Glomerular endothelial cell (primary cell): Measurements from ENCODE around the gene PNMA1. TPM values are rescaled to one million over a fixed set of nuclear protein-coding genes. Genes with fewer than 3 reads are reported as not detected.

ENCODE experiments used
- DNase-seq: peaks from one replicate; pipeline ENCODE4 v3.0.0-alpha.2; 2011; ENCODE audit warnings: low read depth, low spot score; ENCODE audit errors: extremely low read depth
- total RNA-seq: library from RNA; depleted of rRNA; stranded (reverse); fragments of >200 nt; gene quantifications from 2 replicates; pipeline ENCODE4 v1.2.3, GENCODE V29; 2015

Gene PNMA1
- total RNA-seq: 38.5 and 44.9 TPM in 2 replicates

- no peak for DNase-seq
Observed at GRCh38 chr14:73713803-73714655, at the start of gene PNMA1. PNMA1 (minus strand) TSS chr14:73714384; CDS start chr14:73713639, 745 bp downstream.

GRCh38 chr14:73763396-73763795 lies 49.2 kb upstream of the PNMA1 start:
- no peak for DNase-seq

GRCh38 chr14:73762375-73762822 lies 48.2 kb upstream of the PNMA1 start:
- DNase-seq: no peak

GRCh38 chr14:73761618-73762355 lies 47.6 kb upstream of the PNMA1 start:
- no peak for DNase-seq

GRCh38 chr14:73760598-73761586 lies 46.7 kb upstream of the PNMA1 start:
- DNase-seq: no peak

- DNase-seq: no peak
Observed at GRCh38 chr14:73759714-73760597, 45.8 kb upstream of the PNMA1 start.

GRCh38 chr14:73759183-73759713 lies 45.1 kb upstream of the PNMA1 start:
- DNase-seq: no peak

GRCh38 chr14:73758392-73759182 lies 44.4 kb upstream of the PNMA1 start:
- no peak for DNase-seq

- no peak for DNase-seq
Observed at GRCh38 chr14:73757876-73758391, 43.8 kb upstream of the PNMA1 start.

GRCh38 chr14:73757381-73757780 lies 43.2 kb upstream of the PNMA1 start:
- DNase-seq: no peak

- no peak for DNase-seq
Observed at GRCh38 chr14:73755434-73756014, 41.3 kb upstream of the PNMA1 start.

GRCh38 chr14:73754911-73755360 lies 40.8 kb upstream of the PNMA1 start:
- no peak for DNase-seq

GRCh38 chr14:73753887-73754795 lies 40.0 kb upstream of the PNMA1 start:
- no peak for DNase-seq

- DNase-seq: peak; percentile 97
Observed at GRCh38 chr14:73753124-73753886, 39.1 kb upstream of the PNMA1 start.

- DNase-seq: no peak
Observed at GRCh38 chr14:73752297-73752992, 38.3 kb upstream of the PNMA1 start.
